ENCODE data around the gene PANK4.

The PANK4 gene

GRCh38 chr1:2547210-2548067 is 21.0 kb upstream of the PANK4 start:
- Histone ChIP-seq H3K79me1 (ENCODE audit: low read length) (no peaks in the 10 kb centered on the region), H3K4ac (ENCODE audit: low read depth, low read length) (no peak overlapping the region), H3K4me2 (ENCODE audit: low read length) (peak overlapping the region; percentile 70), H3K18ac (ENCODE audit: low read length) (peak overlapping the region; percentile 51), H3K79me2 (ENCODE audit: control insufficient read depth, insufficient read depth, low read length) (no peaks in the 10 kb centered on the region), H2BK120ac (ENCODE audit: low read depth, low read length) (no peak overlapping the region), H3K4me1 (ENCODE audit: control insufficient read depth, low read depth, low read length) (no peaks in the 10 kb centered on the region), H3K4me3 (ENCODE audit: low read length) (peak overlapping the region; percentile 4), H3K36me3 (ENCODE audit: control insufficient read depth, insufficient read depth, low read length) (no peaks in the 10 kb centered on the region), H4K8ac (ENCODE audit: low read depth, low read length) (no peak overlapping the region), H3K27ac (ENCODE audit: low read depth, low read length) (peak overlapping the region; percentile 69), H3K27me3 (ENCODE audit: insufficient read depth, low read length, poor library complexity) (no peaks in the 10 kb centered on the region), H2AK5ac (ENCODE audit: low read length) (no peak overlapping the region), H3K23ac (ENCODE audit: low read length) (no peak overlapping the region), H3K9ac (ENCODE audit: low read length) (peak overlapping the region; percentile 61), H4K5ac (ENCODE audit: low read length) (no peak overlapping the region), H3K56ac (ENCODE audit: low read length) (peak overlapping the region; percentile 87), H2BK15ac (replicated peaks; ENCODE audit: low read depth) (no peak overlapping the region), H2BK5ac (ENCODE audit: low read length) (no peak overlapping the region)
- WGBS (ENCODE audit: extremely low coverage, insufficient coverage, low lambda C conversion rate): no CpG with 5 or more reads among the region's 27 CpGs
- DNase-seq: no peak

GRCh38 chr1:2546515-2547209 is 20.3 kb upstream of the PANK4 start:
- H3K4me2 ChIP-seq (ENCODE audit: low read length): peak overlapping the region; percentile 70
- peak overlapping the region; percentile 72 for H3K9ac ChIP-seq (ENCODE audit: low read length)
- H4K5ac ChIP-seq (ENCODE audit: low read length): no peak overlapping the region
- no peaks in the 10 kb centered on the region for H3K79me1 ChIP-seq (ENCODE audit: low read length)
- no peak overlapping the region for H4K8ac ChIP-seq (ENCODE audit: low read depth, low read length)
- H2BK5ac ChIP-seq (ENCODE audit: low read length): no peak overlapping the region
- peak overlapping the region; percentile 44 for H3K4me3 ChIP-seq (ENCODE audit: low read length)
- peak; percentile 94 for DNase-seq
- peak overlapping the region; percentile 69 for H3K18ac ChIP-seq (ENCODE audit: low read length)
- no peaks in the 10 kb centered on the region for H3K27me3 ChIP-seq (ENCODE audit: insufficient read depth, low read length, poor library complexity)
- H3K79me2 ChIP-seq (ENCODE audit: control insufficient read depth, insufficient read depth, low read length): no peaks in the 10 kb centered on the region
- no peak overlapping the region for H3K23ac ChIP-seq (ENCODE audit: low read length)
- H3K56ac ChIP-seq (ENCODE audit: low read length): peak overlapping the region; percentile 87
- WGBS (ENCODE audit: extremely low coverage, insufficient coverage, low lambda C conversion rate): no CpG with 5 or more reads among the region's 52 CpGs
- no peaks in the 10 kb centered on the region for H3K36me3 ChIP-seq (ENCODE audit: control insufficient read depth, insufficient read depth, low read length)
- H3K4ac ChIP-seq (ENCODE audit: low read depth, low read length): no peak overlapping the region
- H3K27ac ChIP-seq (ENCODE audit: low read depth, low read length): peak overlapping the region; percentile 69
- no peaks in the 10 kb centered on the region for H3K4me1 ChIP-seq (ENCODE audit: control insufficient read depth, low read depth, low read length)
- H2AK5ac ChIP-seq (ENCODE audit: low read length): no peak overlapping the region
- H2BK15ac ChIP-seq (replicated peaks; ENCODE audit: low read depth): no peak overlapping the region
- H2BK120ac ChIP-seq (ENCODE audit: low read depth, low read length): no peak overlapping the region

GRCh38 chr1:2545754-2546514 is 19.5 kb upstream of the PANK4 start:
- WGBS (ENCODE audit: extremely low coverage, insufficient coverage, low lambda C conversion rate): no CpG with 5 or more reads among the region's 43 CpGs
- H3K79me2 ChIP-seq (ENCODE audit: control insufficient read depth, insufficient read depth, low read length): no peaks in the 10 kb centered on the region
- no peak overlapping the region for H2BK120ac ChIP-seq (ENCODE audit: low read depth, low read length)
- H3K4me1 ChIP-seq (ENCODE audit: control insufficient read depth, low read depth, low read length): no peaks in the 10 kb centered on the region
- H3K27me3 ChIP-seq (ENCODE audit: insufficient read depth, low read length, poor library complexity): no peaks in the 10 kb centered on the region
- H3K27ac ChIP-seq (ENCODE audit: low read depth, low read length): peak overlapping the region; percentile 62
- peak overlapping the region; percentile 10 for H3K4ac ChIP-seq (ENCODE audit: low read depth, low read length)
- no peak overlapping the region for H4K8ac ChIP-seq (ENCODE audit: low read depth, low read length)
- no peak overlapping the region for H2BK15ac ChIP-seq (replicated peaks; ENCODE audit: low read depth)
- peak; percentile 96 for DNase-seq
- H3K18ac ChIP-seq (ENCODE audit: low read length): peak overlapping the region; percentile 69
- H3K4me2 ChIP-seq (ENCODE audit: low read length): peak overlapping the region; percentile 68
- no peak overlapping the region for H2BK5ac ChIP-seq (ENCODE audit: low read length)
- H3K56ac ChIP-seq (ENCODE audit: low read length): peak overlapping the region; percentile 85
- no peak overlapping the region for H3K23ac ChIP-seq (ENCODE audit: low read length)
- H4K5ac ChIP-seq (ENCODE audit: low read length): no peak overlapping the region
- H3K9ac ChIP-seq (ENCODE audit: low read length): peak overlapping the region; percentile 72
- no peaks in the 10 kb centered on the region for H3K36me3 ChIP-seq (ENCODE audit: control insufficient read depth, insufficient read depth, low read length)
- H3K79me1 ChIP-seq (ENCODE audit: low read length): no peaks in the 10 kb centered on the region
- H2AK5ac ChIP-seq (ENCODE audit: low read length): no peak overlapping the region
- peak overlapping the region; percentile 44 for H3K4me3 ChIP-seq (ENCODE audit: low read length)

GRCh38 chr1:2544875-2545640 is 18.7 kb upstream of the PANK4 start:
- Histone ChIP-seq H2BK120ac (ENCODE audit: low read depth, low read length) (no peak overlapping the region), H2BK5ac (ENCODE audit: low read length) (no peak overlapping the region), H3K4me1 (ENCODE audit: control insufficient read depth, low read depth, low read length) (no peaks in the 10 kb centered on the region), H3K9ac (ENCODE audit: low read length) (no peak overlapping the region), H3K79me2 (ENCODE audit: control insufficient read depth, insufficient read depth, low read length) (no peaks in the 10 kb centered on the region), H4K8ac (ENCODE audit: low read depth, low read length) (no peak overlapping the region), H3K27ac (ENCODE audit: low read depth, low read length) (peak overlapping the region; percentile 22), H3K79me1 (ENCODE audit: low read length) (no peaks in the 10 kb centered on the region), H2BK15ac (replicated peaks; ENCODE audit: low read depth) (no peak overlapping the region), H4K5ac (ENCODE audit: low read length) (no peak overlapping the region), H3K23ac (ENCODE audit: low read length) (no peak overlapping the region), H3K56ac (ENCODE audit: low read length) (peak overlapping the region; percentile 11), H3K27me3 (ENCODE audit: insufficient read depth, low read length, poor library complexity) (no peaks in the 10 kb centered on the region), H3K4ac (ENCODE audit: low read depth, low read length) (no peak overlapping the region), H3K36me3 (ENCODE audit: control insufficient read depth, insufficient read depth, low read length) (no peaks in the 10 kb centered on the region), H3K18ac (ENCODE audit: low read length) (no peak overlapping the region), H3K4me2 (ENCODE audit: low read length) (no peak overlapping the region), H3K4me3 (ENCODE audit: low read length) (no peak overlapping the region), H2AK5ac (ENCODE audit: low read length) (no peak overlapping the region)
- no CpG with 5 or more reads among the region's 19 CpGs for WGBS (ENCODE audit: extremely low coverage, insufficient coverage, low lambda C conversion rate)
- DNase-seq: no peak

GRCh38 chr1:2544093-2544874 is 17.9 kb upstream of the PANK4 start:
- Histone ChIP-seq H3K79me2 (ENCODE audit: control insufficient read depth, insufficient read depth, low read length) (no peaks in the 10 kb centered on the region), H3K79me1 (ENCODE audit: low read length) (no peaks in the 10 kb centered on the region), H2BK15ac (replicated peaks; ENCODE audit: low read depth) (no peak overlapping the region), H3K9ac (ENCODE audit: low read length) (peak overlapping the region; percentile 27), H4K8ac (ENCODE audit: low read depth, low read length) (no peak overlapping the region), H3K36me3 (ENCODE audit: control insufficient read depth, insufficient read depth, low read length) (no peaks in the 10 kb centered on the region), H3K4ac (ENCODE audit: low read depth, low read length) (no peak overlapping the region), H3K4me2 (ENCODE audit: low read length) (no peak overlapping the region), H3K27me3 (ENCODE audit: insufficient read depth, low read length, poor library complexity) (no peaks in the 10 kb centered on the region), H4K5ac (ENCODE audit: low read length) (no peak overlapping the region), H3K4me3 (ENCODE audit: low read length) (no peak overlapping the region), H3K4me1 (ENCODE audit: control insufficient read depth, low read depth, low read length) (no peaks in the 10 kb centered on the region), H2BK120ac (ENCODE audit: low read depth, low read length) (no peak overlapping the region), H3K27ac (ENCODE audit: low read depth, low read length) (no peak overlapping the region), H2AK5ac (ENCODE audit: low read length) (no peak overlapping the region), H3K56ac (ENCODE audit: low read length) (peak overlapping the region; percentile 64), H3K23ac (ENCODE audit: low read length) (no peak overlapping the region), H3K18ac (ENCODE audit: low read length) (no peak overlapping the region), H2BK5ac (ENCODE audit: low read length) (no peak overlapping the region)
- WGBS (ENCODE audit: extremely low coverage, insufficient coverage, low lambda C conversion rate): no CpG with 5 or more reads among the region's 26 CpGs
- no peak for DNase-seq

Measured in mesendoderm (in vitro differentiated cells).